Transverse colon (tissue), 4 donors: ENCODE results near the gene PDE9A. TPM values are rescaled to one million over a fixed set of nuclear protein-coding genes. Genes with fewer than 3 reads are reported as not detected.

Source experiments
- DNase-seq: peaks from one replicate; pipeline ENCODE4 v3.0.0-alpha.2; 2019
- H3K27ac ChIP-seq, 4 donors: fragments of 200-600 bp; sonication (generic); 2 replicates each; pipeline ENCODE4 v1.5.1; 2016 to 2018; ENCODE audit warnings: inconsistent platforms in 4 of 4
- H3K27me3 ChIP-seq: fragments of 200-600 bp; sonication (generic); 2 replicates; pipeline ENCODE4 v1.5.1; 2017; ENCODE audit warnings: inconsistent platforms
- H3K36me3 ChIP-seq, 4 donors: fragments of 200-600 bp; sonication (generic); 2 replicates each; pipeline ENCODE4 v1.5.1; 2017 to 2019; ENCODE audit warnings: inconsistent platforms in 4 of 4
- H3K4me1 ChIP-seq, 4 donors: fragments of 200-600 bp; sonication (generic); 2 replicates each; pipeline ENCODE4 v1.5.1; 2017 to 2020; ENCODE audit warnings: inconsistent platforms in 4 of 4
- H3K4me3 ChIP-seq, 4 donors: fragments of 200-600 bp; sonication (generic); 1 replicate in 1 of 4; 2 replicates in 3 of 4; pipeline versions ENCODE4 v1.5.1 to v1.6.1; 2017 to 2019; ENCODE audit warnings: inconsistent platforms in 4 of 4
- H3K9me3 ChIP-seq, 2 donors: fragments of 200-600 bp; sonication (generic); 2 replicates each; pipeline ENCODE4 v1.5.1; 2017 to 2019; ENCODE audit warnings: inconsistent platforms in 2 of 2
- CTCF ChIP-seq, 5 experiments: fragments of 200-600 bp in 3 of 5; fragments of 450-650 bp in 2 of 5; sonication (generic) in 3 of 5; IDR thresholded peaks; 1 replicate in 2 of 5; 2 replicates in 3 of 5; pipeline ENCODE4 v1.5.1; 2016 to 2017; ENCODE audit warnings: antibody characterized with exemption in 5 of 5, inconsistent platforms in 3 of 5, mild to moderate bottlenecking in 2 of 5, moderate library complexity in 1 of 5
- EP300 ChIP-seq: sonication (generic); formaldehyde crosslinking; IDR thresholded peaks from one replicate; pipeline ENCODE4 v1.6.1; 2017; ENCODE audit warnings: antibody characterized with exemption, low read depth
- POLR2A ChIP-seq: fragments of 450-650 bp; IDR thresholded peaks from one replicate; pipeline ENCODE4 v1.6.1; 2016; ENCODE audit warnings: antibody characterized with exemption, mild to moderate bottlenecking, moderate library complexity
- POLR2AphosphoS5 ChIP-seq, 3 donors: sonication (generic); formaldehyde crosslinking; IDR thresholded peaks; one replicate each; pipeline ENCODE4 v1.6.1; 2016; ENCODE audit warnings: antibody characterized with exemption in 3 of 3
- WGBS, 2 donors: methylation state at CpG; one replicate each; pipeline ENCODE4 v1.1.5; 2018; ENCODE audit warnings: low coverage in 1 of 2; 5-methylcytosine and 5-hydroxymethylcytosine counted together
- in situ Hi-C, 4 donors: fragments of 200-750 bp; cut with MboI; loops; one replicate each; pipeline versions ENCODE4 v1.15.0 to v1.15.1; 2017; ENCODE audit warnings: low sequenced_read_pairs in 3 of 4, low pct_ligation_motif_present in 1 of 4, low pct_unique_long_range_greater_than_20kb in 1 of 4
- intact Hi-C: fragments of 100-400 bp; cut with DNase I; formaldehyde crosslinking; loops from one replicate; pipeline ENCODE4 v1.15.1; 2023; ENCODE audit warnings: low total_unique reads
- total RNA-seq, 4 donors: library from RNA; depleted of rRNA; stranded (reverse); fragments of >200 nt; gene quantifications; one replicate each; pipeline ENCODE4 v1.1.0, GENCODE V29; 2016

PDE9A gene
- total RNA-seq, 4 donors from 2014 or later, result 65.7 to 673 (median 364) TPM

GRCh38 chr21:42660118-42660470 lies 6.7 kb downstream of the PDE9A start:
- 85% methylated on average over 8 of the region's 8 CpGs; no CpG with 5 or more reads in 1 of the 2 donors for WGBS, 2 donors
- Histone ChIP-seq H3K9me3 (no peaks in the 10 kb centered on the region), H3K4me1 (peaks cover 8 to 36% (median 23%) of the 10 kb centered on the region in 4 donors), H3K27me3 (no peaks in the 10 kb centered on the region), H3K27ac (no peak overlapping the region), H3K36me3 (no peaks in the 10 kb centered on the region), H3K4me3 (no peak overlapping the region)
- intact Hi-C loops, result no loop called here
- in situ Hi-C loops, result no loop called here
- no peak for TF ChIP-seq POLR2A
- no peak for TF ChIP-seq EP300
- TF ChIP-seq CTCF (IDR thresholded peaks at IDR 0.05), result no peak
- TF ChIP-seq POLR2AphosphoS5 (IDR thresholded peaks at IDR 0.05), result no peak
- no peak for DNase-seq

GRCh38 chr21:42661688-42662429 lies 8.4 kb downstream of the PDE9A start:
- DNase-seq, result no peak
- no peaks in the 10 kb centered on the region for H3K27me3 ChIP-seq
- TF ChIP-seq CTCF (IDR thresholded peaks at IDR 0.05) (no peak), POLR2A (no peak), POLR2AphosphoS5 (IDR thresholded peaks at IDR 0.05) (no peak), EP300 (no peak)
- H3K4me3 ChIP-seq, result no peak overlapping the region
- H3K4me1 ChIP-seq, result peaks cover 0 to 35% (median 17%) of the 10 kb centered on the region in 4 donors
- 86 to 87% methylated on average over 3 to 25 of the region's 25 CpGs for WGBS, 2 donors
- in situ Hi-C loops, result no loop called here
- intact Hi-C loops, result no loop called here
- no peaks in the 10 kb centered on the region for H3K36me3 ChIP-seq
- no peaks in the 10 kb centered on the region for H3K9me3 ChIP-seq
- H3K27ac ChIP-seq, result no peak overlapping the region

- Histone ChIP-seq H3K27me3 (no peaks in the 10 kb centered on the region), H3K4me1 (peaks cover 0 to 35% (median 17%) of the 10 kb centered on the region in 4 donors), H3K4me3 (no peak overlapping the region), H3K27ac (no peak overlapping the region), H3K9me3 (no peaks in the 10 kb centered on the region), H3K36me3 (no peaks in the 10 kb centered on the region)
- DNase-seq, result no peak
- in situ Hi-C loops, result no loop called here
- 91 to 95% methylated on average over 7 to 20 of the region's 20 CpGs for WGBS, 2 donors
- TF ChIP-seq POLR2A, result no peak
- no peak for TF ChIP-seq EP300
- no peak for TF ChIP-seq POLR2AphosphoS5 (IDR thresholded peaks at IDR 0.05)
- TF ChIP-seq CTCF (IDR thresholded peaks at IDR 0.05), result no peak
- intact Hi-C loops, result no loop called here
Measured at GRCh38 chr21:42662430-42663199, 9.2 kb downstream of the PDE9A start.

- 80 to 93% methylated on average over 1 to 14 of the region's 18 CpGs for WGBS, 2 donors
Measured at GRCh38 chr21:42663200-42663750, 9.9 kb downstream of the PDE9A start.

More at GRCh38 chr21:42663200-42663750, 9.9 kb downstream of the PDE9A start:
- Histone ChIP-seq H3K27me3 (no peaks in the 10 kb centered on the region), H3K4me1 (peaks cover 0 to 36% (median 23%) of the 10 kb centered on the region in 4 donors), H3K9me3 (no peaks in the 10 kb centered on the region), H3K36me3 (no peaks in the 10 kb centered on the region), H3K4me3 (no peak overlapping the region), H3K27ac (no peak overlapping the region)
- DNase-seq, result no peak
- TF ChIP-seq EP300 (no peak), CTCF (IDR thresholded peaks at IDR 0.05) (no peak)
- intact Hi-C loops (no loop called here), in situ Hi-C loops (no loop called here)
